HG02981 (cell line): ENCODE measurements around the gene PFKFB2.

ENCODE experiments used
- ATAC-seq: cut with Tn5 transposase; IDR thresholded peaks from one replicate; pipeline ENCODE4 v1.9.1; 2021; ENCODE audit warnings: mild to moderate bottlenecking, moderate library complexity; ENCODE audit not compliant: unreplicated experiment

The PFKFB2 gene

GRCh38 chr1:207052911-207053769 lies at the start of gene PFKFB2:
TSS of gene PFKFB2 (plus strand) at chr1:207053275. CDS start at chr1:207054718, 1,443 bp downstream.
- peak; percentile 82 for ATAC-seq

- no peak for ATAC-seq
These were observed 47.9 kb upstream of the PFKFB2 start for GRCh38 chr1:207004931-207005830.

- no peak for ATAC-seq
These were observed 47.0 kb upstream of the PFKFB2 start for GRCh38 chr1:207006083-207006482.

- no peak for ATAC-seq
These were observed 46.2 kb upstream of the PFKFB2 start for GRCh38 chr1:207006914-207007313.

GRCh38 chr1:207007352-207008033 lies 45.6 kb upstream of the PFKFB2 start:
- ATAC-seq = no peak

GRCh38 chr1:207009182-207009850 lies 43.8 kb upstream of the PFKFB2 start:
- no peak for ATAC-seq

GRCh38 chr1:207009945-207010344 lies 43.1 kb upstream of the PFKFB2 start:
- no peak for ATAC-seq

- ATAC-seq = no peak
These were observed 42.3 kb upstream of the PFKFB2 start for GRCh38 chr1:207010726-207011125.

- ATAC-seq = no peak
These were observed 39.6 kb upstream of the PFKFB2 start for GRCh38 chr1:207013321-207014085.

GRCh38 chr1:207014728-207015127 lies 38.3 kb upstream of the PFKFB2 start:
- no peak for ATAC-seq

GRCh38 chr1:207015791-207016190 lies 37.3 kb upstream of the PFKFB2 start:
- ATAC-seq = no peak

- no peak for ATAC-seq
These were observed 35.2 kb upstream of the PFKFB2 start for GRCh38 chr1:207017615-207018559.

- no peak for ATAC-seq
These were observed 34.4 kb upstream of the PFKFB2 start for GRCh38 chr1:207018707-207019106.

GRCh38 chr1:207019161-207019560 lies 33.9 kb upstream of the PFKFB2 start:
- no peak for ATAC-seq

GRCh38 chr1:207019661-207020060 lies 33.4 kb upstream of the PFKFB2 start:
- ATAC-seq = no peak

GRCh38 chr1:207020065-207020708 lies 32.9 kb upstream of the PFKFB2 start:
- ATAC-seq = no peak

- no peak for ATAC-seq
These were observed 32.4 kb upstream of the PFKFB2 start for GRCh38 chr1:207020709-207021107.

GRCh38 chr1:207021139-207021861 lies 31.8 kb upstream of the PFKFB2 start:
- ATAC-seq = no peak
